GM20000 (cell line): Measurements from ENCODE around the gene NXPH3.

Experiments used
- DNase-seq: peaks from one replicate; pipeline ENCODE4 v3.0.0; 2012; ENCODE audit warnings: low spot score
- CTCF ChIP-seq: IDR thresholded peaks from 2 replicates; pipeline ENCODE4 v1.5.1; 2012; ENCODE audit warnings: mild to moderate bottlenecking, control low read depth; ENCODE audit errors: extremely low read depth, missing control alignments

Gene NXPH3

GRCh38 chr17:49624896-49625295, 49.2 kb downstream of the NXPH3 start:
- no peak for DNase-seq
- TF ChIP-seq CTCF: no peak

GRCh38 chr17:49629447-49629846, 53.8 kb downstream of the NXPH3 start:
- DNase-seq: no peak
- TF ChIP-seq CTCF: no peak

GRCh38 chr17:49630113-49630900, 54.6 kb downstream of the NXPH3 start:
- no peak for TF ChIP-seq CTCF

GRCh38 chr17:49631496-49631895, 55.8 kb downstream of the NXPH3 start:
- no peak for DNase-seq
- no peak for TF ChIP-seq CTCF

More at GRCh38 chr17:49630113-49630900, 54.6 kb downstream of the NXPH3 start:
- no peak for DNase-seq
